ENCODE results near the gene TRIM54. TPM values are rescaled to one million over a fixed set of nuclear protein-coding genes. Genes with fewer than 3 reads are reported as not detected.
"Not testable (repeated sequence)": the region's sequence is repeated elsewhere in the genome, so short reads cannot be mapped to it uniquely, and the experiment has no call there.

TRIM54 gene
- total RNA-seq, 2 donors from 2014 or later, result 97.2 to 136 TPM

- H3K36me3 ChIP-seq, result peaks cover 88% of the 10 kb centered on the region
Observed at GRCh38 chr2:27336173-27336572, 53.9 kb downstream of the TRIM54 start.

DNA sequence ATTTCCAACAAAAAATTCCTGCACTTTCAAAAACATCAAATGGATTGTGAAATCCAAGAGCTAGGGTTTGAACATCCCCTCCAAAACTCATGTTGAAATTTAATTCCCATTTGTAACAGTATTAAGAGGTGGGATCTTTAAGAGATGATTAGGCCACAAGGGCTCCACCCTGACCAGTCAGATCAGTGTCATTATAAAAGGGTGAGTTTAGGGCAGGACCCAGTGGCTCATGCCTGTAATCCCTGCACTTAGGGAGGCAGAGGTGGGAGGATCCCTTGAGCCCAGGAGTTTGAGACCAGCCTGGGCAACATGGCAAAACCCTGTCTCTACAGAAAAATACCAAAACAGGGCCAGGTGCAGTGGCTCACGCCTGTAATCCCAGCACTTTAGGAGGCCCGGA is 65.4 kb downstream of the TRIM54 start:
- no peak for TF ChIP-seq CTCF (IDR thresholded peaks at IDR 0.05)
- H3K27me3 ChIP-seq, result no peaks in the 10 kb centered on the region
- H3K27ac ChIP-seq, result no peak overlapping the region

More at GRCh38 chr2:27336173-27336572, 53.9 kb downstream of the TRIM54 start:
- no peak overlapping the region for H3K4me3 ChIP-seq
- H3K27ac ChIP-seq, result no peak overlapping the region
- TF ChIP-seq CTCF (IDR thresholded peaks at IDR 0.05), result no peak
- no peaks in the 10 kb centered on the region for H3K4me1 ChIP-seq
- no peaks in the 10 kb centered on the region for H3K27me3 ChIP-seq
- no peaks in the 10 kb centered on the region for H3K9me3 ChIP-seq
- no peak for DNase-seq (ENCODE audit: low spot score)

DNA sequence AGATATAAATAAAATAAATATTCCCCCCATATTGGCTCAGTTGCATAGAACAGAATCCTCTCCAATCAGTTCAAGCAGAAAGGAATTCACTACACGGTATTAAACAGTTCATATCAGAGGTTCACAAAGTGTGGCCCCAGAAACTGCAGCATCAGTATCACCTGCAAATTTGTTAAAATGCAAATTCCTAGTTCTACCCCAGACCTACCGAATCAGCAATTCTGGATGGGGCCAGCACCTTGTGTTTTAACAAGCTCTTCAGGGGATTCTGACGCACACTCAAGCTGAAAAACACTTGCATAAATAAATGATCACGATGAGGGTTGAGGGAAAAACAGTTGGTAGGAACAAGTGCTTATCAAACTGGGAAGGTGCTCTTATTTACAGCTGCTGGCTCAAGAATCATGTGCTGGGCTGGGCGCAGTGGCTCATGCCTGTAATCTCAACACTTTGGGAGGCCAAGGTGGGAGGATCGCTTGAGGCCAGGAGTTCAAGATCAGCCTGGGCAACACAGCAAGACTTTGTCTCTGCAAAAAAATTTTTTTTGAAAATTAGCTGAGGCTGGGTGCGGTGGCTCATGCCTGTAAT is 68.0 kb downstream of the TRIM54 start:
- H3K27ac ChIP-seq, result no peak overlapping the region
- H3K9me3 ChIP-seq, result no peaks in the 10 kb centered on the region
- no peaks in the 10 kb centered on the region for H3K36me3 ChIP-seq
- H3K27me3 ChIP-seq, result no peaks in the 10 kb centered on the region
- no peak for TF ChIP-seq CTCF (IDR thresholded peaks at IDR 0.05)
- no peak for DNase-seq (ENCODE audit: low spot score)
- no peak overlapping the region for H3K4me3 ChIP-seq
- H3K4me1 ChIP-seq, result peaks cover 0 to 12% of the 10 kb centered on the region in 2 donors

More for the DNA sequence above, 65.4 kb downstream of the TRIM54 start:
- Histone ChIP-seq H3K4me1 (no peaks in the 10 kb centered on the region), H3K4me3 (no peak overlapping the region), H3K9me3 (no peaks in the 10 kb centered on the region), H3K36me3 (peaks cover 5% of the 10 kb centered on the region)
- no peak for DNase-seq (ENCODE audit: low spot score)

DNA sequence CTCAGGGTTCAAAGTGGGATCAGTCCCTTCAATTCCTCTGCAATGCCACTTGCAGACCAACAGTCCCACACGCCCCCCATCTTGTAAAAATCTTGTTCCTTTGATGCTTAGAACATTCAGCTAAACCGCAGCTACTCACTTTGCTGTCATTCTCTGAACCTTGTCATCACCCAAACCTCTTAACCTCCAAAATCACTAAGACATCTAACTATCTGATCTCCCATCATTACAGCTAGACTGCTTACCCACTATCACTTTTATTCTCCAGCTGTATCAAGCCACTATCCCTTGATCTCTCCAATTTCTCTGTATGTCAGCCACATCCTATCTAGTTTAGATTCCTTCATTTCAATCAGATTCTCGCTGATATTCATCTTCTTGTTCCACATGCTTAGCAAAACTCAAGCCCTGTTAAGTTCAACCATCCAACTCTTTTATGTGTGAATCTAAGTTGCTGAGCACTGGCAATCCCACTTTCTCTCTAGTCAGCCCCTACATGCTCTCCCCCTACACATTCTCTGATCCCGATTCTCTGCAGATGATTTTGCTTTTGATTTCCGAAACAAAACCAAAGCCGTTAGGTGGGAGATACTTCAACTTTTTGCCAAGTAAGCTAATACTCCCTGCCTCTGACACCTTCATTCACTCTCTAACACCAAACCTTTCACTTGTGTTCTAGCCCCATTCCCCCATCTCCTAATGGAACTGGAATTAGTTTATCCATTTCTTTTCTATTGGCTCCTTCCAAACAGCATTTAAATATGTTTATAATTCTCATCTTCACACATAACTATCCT is 69.8 kb downstream of the TRIM54 start:
- Histone ChIP-seq H3K27ac (no peak overlapping the region), H3K4me1 (peaks cover 0 to 21% of the 10 kb centered on the region in 2 donors)
- no peak for TF ChIP-seq CTCF (IDR thresholded peaks at IDR 0.05)

GRCh38 chr2:27353386-27353761 is 71.1 kb downstream of the TRIM54 start:
- DNase-seq (ENCODE audit: low spot score); H3K4me3 ChIP-seq; H3K9me3 ChIP-seq; H3K27me3 ChIP-seq; H3K27ac ChIP-seq; H3K36me3 ChIP-seq: not testable (repeated sequence)
- H3K4me1 ChIP-seq, result peaks cover 0 to 33% of the 10 kb centered on the region in 2 donors

More for the DNA sequence above, 69.8 kb downstream of the TRIM54 start:
- H3K36me3 ChIP-seq, result no peaks in the 10 kb centered on the region
- H3K27me3 ChIP-seq, result no peaks in the 10 kb centered on the region
- H3K9me3 ChIP-seq, result no peaks in the 10 kb centered on the region
- no peak overlapping the region for H3K4me3 ChIP-seq
- no peak for DNase-seq (ENCODE audit: low spot score)

- Histone ChIP-seq H3K27me3 (no peaks in the 10 kb centered on the region), H3K4me1 (peaks cover 0 to 34% of the 10 kb centered on the region in 2 donors), H3K36me3 (no peaks in the 10 kb centered on the region), H3K27ac (no peak overlapping the region), H3K4me3 (no peak overlapping the region), H3K9me3 (no peaks in the 10 kb centered on the region)
- no peak for TF ChIP-seq CTCF (IDR thresholded peaks at IDR 0.05)
- DNase-seq (ENCODE audit: low spot score), result no peak
Observed at GRCh38 chr2:27353762-27354596, 71.8 kb downstream of the TRIM54 start.
